Lower lobe of right lung (tissue), 2 donors: ENCODE measurements around the gene CHCHD6. TPM values are rescaled to one million over a fixed set of nuclear protein-coding genes. Genes with fewer than 3 reads are reported as not detected.

Experiments
- ATAC-seq, 2 donors: fragments of 200-7000 bp; cut with Tn5 transposase; one replicate each; pipeline ENCODE4 v1.9.1; 2020 to 2022; ENCODE audit warnings: mild to moderate bottlenecking in 2 of 2, moderate library complexity in 2 of 2
- DNase-seq: peaks from one replicate; pipeline ENCODE4 v3.0.0-alpha.2; 2020
- H3K27ac ChIP-seq: fragments of 200-600 bp; one replicate; pipeline ENCODE4 v1.8.0; 2022
- H3K27me3 ChIP-seq: fragments of 200-600 bp; one replicate; pipeline ENCODE4 v1.8.0; 2022; ENCODE audit warnings: low read depth
- H3K36me3 ChIP-seq: fragments of 200-600 bp; one replicate; pipeline ENCODE4 v1.8.0; 2022; ENCODE audit warnings: mild to moderate bottlenecking
- H3K4me1 ChIP-seq: fragments of 200-600 bp; one replicate; pipeline ENCODE4 v1.8.0; 2022
- H3K4me3 ChIP-seq: fragments of 200-600 bp; one replicate; pipeline ENCODE4 v1.8.0; 2022; ENCODE audit warnings: mild to moderate bottlenecking
- H3K9me3 ChIP-seq: fragments of 200-600 bp; one replicate; pipeline ENCODE4 v1.8.0; 2022
- CTCF ChIP-seq: fragments of 200-600 bp; IDR thresholded peaks from one replicate; pipeline ENCODE4 v1.8.0; 2022; ENCODE audit warnings: antibody characterized with exemption, mild to moderate bottlenecking
- intact Hi-C: fragments of 100-400 bp; cut with DNase I; formaldehyde crosslinking; loops from one replicate; pipeline ENCODE4 v1.11.0; 2022
- total RNA-seq: library from RNA; stranded (reverse); fragmentation: NEBNext Ultra II Directional; extraction: Animal tissue kit (Norgen Biotek cat#: 25700); gene quantifications from one replicate; pipeline ENCODE4 v1.2.1, GENCODE V29; 2021
- donor health status: DM: no; HTN: yes; CAD: no; lungs with severe emphysema.

Gene CHCHD6
- total RNA-seq, 1 donor from 2014 or later = 12.2 TPM

DNA sequence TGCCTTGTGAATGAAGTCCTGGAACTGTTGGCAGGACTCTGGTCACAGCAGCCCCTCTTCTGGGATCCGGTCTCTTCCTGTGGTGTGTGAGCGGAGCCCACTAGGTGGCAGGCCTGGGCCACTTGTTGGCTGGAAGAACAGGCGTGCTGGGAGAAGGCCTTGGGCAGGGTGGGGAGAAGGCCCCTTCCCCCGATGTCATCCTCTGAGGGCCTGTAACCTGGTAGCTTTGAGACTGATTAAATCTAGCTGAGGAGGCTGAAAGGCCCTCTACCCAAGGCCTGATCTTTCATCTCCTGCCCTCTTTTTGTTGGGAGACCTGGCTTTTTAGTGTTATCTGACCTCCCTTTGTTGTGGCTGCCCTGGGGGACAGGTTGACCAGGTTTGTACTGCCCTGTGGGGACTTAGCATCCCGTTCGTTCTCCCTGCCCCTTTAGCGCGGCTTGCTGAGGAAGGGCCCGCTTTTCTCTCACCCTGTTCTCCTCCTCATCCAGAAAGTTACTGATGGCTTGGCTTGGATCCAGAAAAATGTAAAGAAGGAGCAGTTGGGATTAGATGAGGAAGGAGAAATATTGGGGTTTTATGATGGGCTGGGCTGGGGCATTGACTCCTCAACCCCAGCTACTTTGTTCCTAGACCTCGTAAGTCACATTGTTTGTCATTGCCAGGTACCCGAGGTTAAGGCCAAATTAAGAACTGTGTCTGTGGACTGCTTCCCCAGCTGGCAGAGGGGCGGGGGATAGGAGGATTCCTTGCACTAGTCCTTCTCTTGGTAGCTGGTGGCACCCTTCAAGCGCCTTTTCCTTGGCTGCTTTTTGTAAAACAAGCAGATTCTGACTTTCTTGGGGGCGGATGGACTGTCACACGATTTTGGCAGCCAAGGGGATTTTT is 48.5 kb downstream of the CHCHD6 start:
- Histone ChIP-seq H3K27me3 (no peaks in the 10 kb centered on the region), H3K4me3 (no peak overlapping the region), H3K9me3 (no peaks in the 10 kb centered on the region), H3K4me1 (peaks cover 23% of the 10 kb centered on the region), H3K27ac (peak overlapping the region; percentile 58), H3K36me3 (no peaks in the 10 kb centered on the region)
- peak; percentile 88 to 90 for ATAC-seq
- peak; percentile 84 for DNase-seq
- intact Hi-C loops = loop anchor here (5.0 kb wide), 1 partner anchor 230 kb away; the partner anchor contains the start of gene PLXNA1
- peak; percentile 88 for TF ChIP-seq CTCF

GRCh38 chr3:126753191-126754160 is 49.4 kb downstream of the CHCHD6 start:
- Histone ChIP-seq H3K36me3 (no peaks in the 10 kb centered on the region), H3K27me3 (no peaks in the 10 kb centered on the region), H3K4me1 (peaks cover 22% of the 10 kb centered on the region), H3K27ac (peak overlapping the region; percentile 64), H3K9me3 (no peaks in the 10 kb centered on the region), H3K4me3 (no peak overlapping the region)
- ATAC-seq = peak; percentile 83 to 87
- TF ChIP-seq CTCF = no peak
- intact Hi-C loops = loop anchor here (5.0 kb wide), 1 partner anchor 229 kb away; the partner anchor contains the start of gene PLXNA1
- DNase-seq = peak; percentile 76

GRCh38 chr3:126755866-126756265 is 51.8 kb downstream of the CHCHD6 start:
- ATAC-seq = no peak
- Histone ChIP-seq H3K9me3 (no peaks in the 10 kb centered on the region), H3K4me3 (no peak overlapping the region), H3K27me3 (no peaks in the 10 kb centered on the region), H3K4me1 (peaks cover 22% of the 10 kb centered on the region), H3K36me3 (no peaks in the 10 kb centered on the region), H3K27ac (no peak overlapping the region)
- intact Hi-C loops = no loop called here
- no peak for DNase-seq
- no peak for TF ChIP-seq CTCF

DNA sequence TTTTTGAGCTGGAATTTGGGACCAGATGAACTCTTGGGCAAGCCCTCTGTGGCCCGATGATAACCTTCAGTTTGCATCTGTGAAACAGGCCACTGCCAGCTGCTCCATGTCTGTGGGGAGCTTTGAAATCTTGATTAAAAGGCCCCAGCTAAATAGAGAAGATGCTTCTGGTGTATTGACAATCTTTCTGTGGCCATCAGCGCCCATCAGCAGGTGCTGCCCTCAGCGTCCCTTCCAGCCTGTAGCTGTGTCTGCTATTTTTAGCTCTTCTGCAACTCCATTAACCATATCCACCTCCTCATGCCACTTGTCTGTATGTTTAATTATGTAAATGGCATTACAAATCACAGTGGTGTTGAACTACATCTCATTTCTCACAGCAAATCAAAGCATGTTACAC is 54.0 kb downstream of the CHCHD6 start:
- Histone ChIP-seq H3K4me1 (peaks cover 7% of the 10 kb centered on the region), H3K27me3 (no peaks in the 10 kb centered on the region), H3K9me3 (no peaks in the 10 kb centered on the region), H3K27ac (no peak overlapping the region), H3K36me3 (no peaks in the 10 kb centered on the region), H3K4me3 (no peak overlapping the region)
- ATAC-seq (no peak), DNase-seq (no peak)
- intact Hi-C loops = no loop called here
- TF ChIP-seq CTCF = no peak

- intact Hi-C loops = no loop called here
- DNase-seq = no peak
- no peak for TF ChIP-seq CTCF
- no peaks in the 10 kb centered on the region for H3K9me3 ChIP-seq
- no peak overlapping the region for H3K4me3 ChIP-seq
- no peaks in the 10 kb centered on the region for H3K27me3 ChIP-seq
- no peaks in the 10 kb centered on the region for H3K4me1 ChIP-seq
- no peak for ATAC-seq
- H3K27ac ChIP-seq = no peak overlapping the region
- no peaks in the 10 kb centered on the region for H3K36me3 ChIP-seq
Observed at GRCh38 chr3:126758882-126759281, 54.8 kb downstream of the CHCHD6 start.
